ENCODE measurements around the gene YTHDF1. TPM values are rescaled to one million over a fixed set of nuclear protein-coding genes. Genes with fewer than 3 reads are reported as not detected.
A peak's percentile ranks its signal among the peaks of the same experiment; 100 is the strongest.

Gene YTHDF1
- total RNA-seq, 2 experiments from 2014 or later, result 37.2 to 42.6 TPM

- DNase-seq (no peak), ATAC-seq (no peak)
- no peak overlapping the region for H3K4me3 Mint-ChIP-seq
- no peaks in the 10 kb centered on the region for H3K36me3 Mint-ChIP-seq
- no peak overlapping the region for H3K27ac Mint-ChIP-seq
- CTCF ChIA-PET, result no interaction called here
- H3K4me1 Mint-ChIP-seq, result no peaks in the 10 kb centered on the region
- peaks cover 3% of the 10 kb centered on the region for H3K9me3 Mint-ChIP-seq (ENCODE audit: low read depth)
- no peaks in the 10 kb centered on the region for H3K27me3 Mint-ChIP-seq
Measured at GRCh38 chr20:63188641-63189321, 27.1 kb downstream of the YTHDF1 start.

DNA sequence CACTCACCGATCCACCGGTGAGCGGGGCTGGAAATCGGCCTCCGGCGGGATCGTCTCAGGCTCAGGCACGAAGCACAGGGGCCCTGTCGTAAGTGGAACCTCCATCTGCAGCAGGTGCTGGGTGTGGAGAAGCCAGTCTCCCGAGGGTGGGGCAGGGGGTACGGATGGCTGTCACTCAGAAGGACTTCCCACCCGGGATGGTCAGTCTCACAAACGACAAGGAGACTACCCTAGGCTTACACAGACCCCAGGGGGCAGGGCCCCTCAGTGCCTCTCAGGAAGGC lies 27.8 kb downstream of the YTHDF1 start:
- CTCF ChIA-PET, result no interaction called here
- Mint-ChIP-seq H3K36me3 (no peaks in the 10 kb centered on the region), H3K27me3 (no peaks in the 10 kb centered on the region)

DNA sequence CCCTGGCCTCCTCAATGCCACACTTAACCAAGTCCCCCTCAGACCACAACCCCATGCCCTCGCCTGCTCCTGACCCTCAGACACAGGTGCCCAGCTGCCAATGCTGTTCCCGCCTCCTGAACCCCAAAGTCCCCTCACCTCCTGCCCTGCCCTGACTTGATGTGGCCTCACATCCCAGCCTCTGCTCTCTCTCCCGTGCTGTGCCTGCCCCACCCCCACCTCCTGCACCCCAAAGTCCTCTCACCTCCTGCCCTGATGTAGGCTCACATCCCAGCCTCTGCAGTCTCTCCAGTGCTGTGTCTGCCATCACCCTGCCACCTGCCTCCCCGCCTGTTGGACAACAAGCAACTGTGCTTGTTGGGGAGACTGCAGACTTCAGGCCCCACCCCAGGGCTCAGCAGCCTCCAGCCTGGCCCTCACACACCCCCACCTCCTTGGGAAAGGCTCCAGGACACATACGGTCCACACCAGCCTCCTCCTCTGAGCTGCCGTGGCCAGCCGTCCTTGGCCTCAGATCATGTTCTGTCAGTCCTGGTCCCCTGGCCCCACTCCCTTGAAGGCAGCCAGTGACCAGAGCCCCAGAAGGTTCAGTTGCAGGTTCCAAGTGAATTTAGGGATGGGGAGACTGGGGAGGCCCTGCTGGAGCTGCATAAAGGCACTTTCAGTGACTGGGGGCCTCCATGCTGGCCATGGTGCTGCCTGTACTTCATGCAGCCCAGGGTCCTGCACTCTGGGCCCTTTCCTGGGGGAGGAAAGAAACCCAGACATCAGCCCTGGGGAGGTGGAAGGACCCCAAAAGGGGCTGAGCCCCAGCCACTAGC lies 28.4 kb downstream of the YTHDF1 start:
- ATAC-seq, result no peak
- Mint-ChIP-seq H3K27me3 (no peaks in the 10 kb centered on the region), H3K27ac (no peak overlapping the region), H3K36me3 (no peaks in the 10 kb centered on the region), H3K4me1 (no peaks in the 10 kb centered on the region), H3K9me3 (ENCODE audit: low read depth) (peaks cover 3% of the 10 kb centered on the region), H3K4me3 (no peak overlapping the region)
- no peak for DNase-seq
- CTCF ChIA-PET, result no interaction called here

More for the DNA sequence above, 27.8 kb downstream of the YTHDF1 start:
- Mint-ChIP-seq H3K4me1 (no peaks in the 10 kb centered on the region), H3K27ac (no peak overlapping the region), H3K9me3 (ENCODE audit: low read depth) (peaks cover 3% of the 10 kb centered on the region), H3K4me3 (no peak overlapping the region)
- DNase-seq, result no peak
- ATAC-seq, result no peak

DNA sequence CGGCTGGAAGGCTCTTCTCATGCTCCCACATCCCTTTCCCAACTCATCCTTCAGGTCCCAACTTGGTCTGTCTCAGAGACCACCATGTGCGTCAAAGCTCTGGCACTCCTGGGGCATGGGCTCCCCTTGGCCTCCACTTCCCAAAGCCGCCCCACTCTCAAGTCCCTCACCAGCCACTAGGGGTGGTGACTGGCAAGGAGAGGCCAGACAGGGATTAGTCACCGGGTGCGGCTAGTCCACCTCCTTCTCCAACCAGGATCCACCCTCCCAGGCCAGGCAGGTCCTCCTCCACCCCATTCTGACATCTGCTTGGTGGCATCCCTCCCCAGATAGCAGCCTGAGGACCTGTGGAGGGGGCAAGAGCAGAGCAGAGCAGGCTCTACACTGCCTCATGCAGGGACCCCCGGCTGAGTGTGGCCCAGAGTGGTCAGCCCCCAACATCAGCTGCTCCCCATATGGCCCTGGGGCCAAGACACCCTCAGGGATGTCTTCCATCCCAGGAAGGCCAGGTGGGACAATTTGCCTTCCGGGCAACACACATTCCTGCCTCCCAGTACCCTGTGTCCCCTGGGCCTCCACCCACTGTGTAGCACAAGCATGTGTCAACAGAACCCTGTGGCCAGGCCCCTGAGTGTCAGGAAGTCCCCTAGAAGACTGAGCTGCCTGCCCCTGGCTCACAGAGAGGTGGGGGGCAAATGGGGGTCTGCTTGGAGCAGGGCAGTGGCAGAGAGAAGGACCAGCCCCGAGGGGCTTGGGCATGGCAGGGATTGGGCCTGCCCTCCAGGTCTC lies 29.2 kb downstream of the YTHDF1 start:
- no peaks in the 10 kb centered on the region for H3K36me3 Mint-ChIP-seq
- H3K4me1 Mint-ChIP-seq, result no peaks in the 10 kb centered on the region
- ATAC-seq (no peak), DNase-seq (no peak)
- H3K27me3 Mint-ChIP-seq, result peaks cover 4% of the 10 kb centered on the region
- H3K4me3 Mint-ChIP-seq, result no peak overlapping the region
- CTCF ChIA-PET, result no interaction called here
- H3K27ac Mint-ChIP-seq, result no peak overlapping the region
- H3K9me3 Mint-ChIP-seq (ENCODE audit: low read depth), result peaks cover 3% of the 10 kb centered on the region

GRCh38 chr20:63186084-63186483 lies 29.8 kb downstream of the YTHDF1 start:
- Mint-ChIP-seq H3K27ac (no peak overlapping the region), H3K36me3 (no peaks in the 10 kb centered on the region), H3K4me3 (no peak overlapping the region), H3K9me3 (ENCODE audit: low read depth) (peaks cover 3% of the 10 kb centered on the region), H3K4me1 (no peaks in the 10 kb centered on the region), H3K27me3 (peaks cover 9% of the 10 kb centered on the region)
- DNase-seq (no peak), ATAC-seq (no peak)
- CTCF ChIA-PET, result no interaction called here

DNA sequence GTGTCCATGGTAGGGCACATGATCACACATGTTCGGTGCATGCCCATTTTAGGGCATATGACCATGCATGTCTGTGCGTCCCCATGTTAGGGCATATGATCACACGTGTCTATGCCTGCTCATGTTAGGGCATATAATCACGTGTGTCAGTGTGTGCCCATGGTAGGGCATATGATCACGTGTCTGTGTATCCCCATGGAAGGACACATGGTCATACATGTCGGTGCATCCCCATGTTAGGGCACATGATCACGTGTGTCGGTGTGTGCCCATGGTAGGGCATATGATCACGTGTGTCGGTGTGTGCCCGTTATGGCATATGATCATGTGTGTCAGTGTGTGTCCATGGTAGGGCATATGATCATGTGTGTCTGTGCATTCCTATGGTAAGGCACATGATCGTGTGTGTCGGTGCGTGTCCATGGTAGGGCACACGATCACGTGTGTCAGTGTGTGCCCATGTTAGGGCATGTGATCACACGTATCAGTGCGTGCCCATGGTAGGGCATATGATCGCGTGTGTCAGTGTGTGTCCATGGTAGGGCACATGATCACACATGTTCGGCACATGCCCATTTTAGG lies 30.6 kb downstream of the YTHDF1 start:
- CTCF ChIA-PET, result no interaction called here
- Mint-ChIP-seq H3K36me3 (no peaks in the 10 kb centered on the region), H3K9me3 (ENCODE audit: low read depth) (peaks cover 3% of the 10 kb centered on the region), H3K4me1 (no peaks in the 10 kb centered on the region), H3K4me3 (no peak overlapping the region), H3K27me3 (peaks cover 16% of the 10 kb centered on the region), H3K27ac (no peak overlapping the region)
- ATAC-seq (no peak), DNase-seq (no peak)

GRCh38 chr20:63183422-63184146 lies 32.3 kb downstream of the YTHDF1 start:
- peaks cover 3% of the 10 kb centered on the region for H3K9me3 Mint-ChIP-seq (ENCODE audit: low read depth)
- H3K27ac Mint-ChIP-seq, result no peak overlapping the region
- H3K4me1 Mint-ChIP-seq, result no peaks in the 10 kb centered on the region
- peaks cover 28% of the 10 kb centered on the region for H3K27me3 Mint-ChIP-seq
- H3K4me3 Mint-ChIP-seq, result no peak overlapping the region
- CTCF ChIA-PET, result interaction anchor here (0.8 to 1.2 kb wide), 5 partner anchors 10 to 127 kb away, joined by 3 to 5 read pairs (median 3); no protein-coding TSS in a partner anchor
- H3K36me3 Mint-ChIP-seq, result no peaks in the 10 kb centered on the region
- ATAC-seq (peak; percentile 44), DNase-seq (peak; percentile 67)

GRCh38 chr20:63182946-63183415 lies 33.0 kb downstream of the YTHDF1 start:
- Mint-ChIP-seq H3K27me3 (peaks cover 28% of the 10 kb centered on the region), H3K4me3 (no peak overlapping the region), H3K36me3 (no peaks in the 10 kb centered on the region), H3K4me1 (no peaks in the 10 kb centered on the region), H3K9me3 (ENCODE audit: low read depth) (peaks cover 3% of the 10 kb centered on the region), H3K27ac (no peak overlapping the region)
- ATAC-seq (peak; percentile 11), DNase-seq (no peak)
- CTCF ChIA-PET, result interaction anchor here (0.8 to 1.2 kb wide), 4 partner anchors 10 to 56 kb away, joined by 3 to 5 read pairs (median 4); no protein-coding TSS in a partner anchor

GRCh38 chr20:63182425-63182824 lies 33.5 kb downstream of the YTHDF1 start:
- Mint-ChIP-seq H3K4me3 (no peak overlapping the region), H3K9me3 (ENCODE audit: low read depth) (peaks cover 3% of the 10 kb centered on the region), H3K27me3 (peaks cover 30% of the 10 kb centered on the region), H3K4me1 (no peaks in the 10 kb centered on the region), H3K36me3 (no peaks in the 10 kb centered on the region), H3K27ac (no peak overlapping the region)
- ATAC-seq (no peak), DNase-seq (no peak)
- CTCF ChIA-PET, result no interaction called here

DNA sequence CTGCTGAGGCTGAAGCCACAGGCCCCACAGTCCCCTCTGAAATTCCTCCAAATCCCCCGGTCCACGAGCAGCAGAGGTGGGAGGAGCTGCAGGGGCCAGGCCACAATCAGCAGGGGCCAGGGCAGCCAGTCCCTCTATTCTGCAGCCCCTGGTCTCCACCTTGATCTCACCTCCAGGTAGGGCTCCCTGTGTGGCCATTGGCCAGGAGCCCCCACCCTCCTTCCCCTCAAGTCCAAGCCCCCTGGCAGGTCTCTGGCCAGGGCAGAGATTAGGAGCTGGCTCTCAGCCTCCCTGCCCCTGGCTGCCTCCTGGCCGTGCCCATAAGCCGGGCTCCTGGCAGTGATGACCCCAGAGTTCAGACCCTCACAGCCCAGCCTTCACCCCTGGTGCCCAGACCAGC lies 34.7 kb downstream of the YTHDF1 start:
- peaks cover 40% of the 10 kb centered on the region for H3K27me3 Mint-ChIP-seq
- peaks cover 2% of the 10 kb centered on the region for H3K4me1 Mint-ChIP-seq
- CTCF ChIA-PET, result interaction anchor here (0.7 to 1.8 kb wide), 3 partner anchors 10 to 209 kb away, joined by 4 read pairs; no protein-coding TSS in a partner anchor
- H3K27ac Mint-ChIP-seq, result no peak overlapping the region
- H3K9me3 Mint-ChIP-seq (ENCODE audit: low read depth), result peaks cover 3% of the 10 kb centered on the region
- no peak for DNase-seq
- ATAC-seq, result no peak
- no peak overlapping the region for H3K4me3 Mint-ChIP-seq
- H3K36me3 Mint-ChIP-seq, result no peaks in the 10 kb centered on the region

- no peak for ATAC-seq
- DNase-seq, result no peak
- CTCF ChIA-PET, result interaction anchor here (0.7 to 1.8 kb wide), 4 partner anchors 11 to 208 kb away, joined by 4 read pairs; no protein-coding TSS in a partner anchor
- no peak overlapping the region for H3K4me3 Mint-ChIP-seq
- peaks cover 44% of the 10 kb centered on the region for H3K27me3 Mint-ChIP-seq
- H3K4me1 Mint-ChIP-seq, result peaks cover 2% of the 10 kb centered on the region
- H3K9me3 Mint-ChIP-seq (ENCODE audit: low read depth), result peaks cover 3% of the 10 kb centered on the region
- no peak overlapping the region for H3K27ac Mint-ChIP-seq
- H3K36me3 Mint-ChIP-seq, result no peaks in the 10 kb centered on the region
Measured at GRCh38 chr20:63180569-63181185, 35.3 kb downstream of the YTHDF1 start.

Measured in activated CD8-positive, alpha-beta memory T cell treated with anti-CD3 and anti-CD28 coated beads, Interleukin-2, amount 10 ng/mL, durations not matched to agents 7 days and 5 days (primary cell).